Esophagus squamous epithelium (tissue), 5 donors: ENCODE data around the gene AKAP12. TPM values are rescaled to one million over a fixed set of nuclear protein-coding genes. Genes with fewer than 3 reads are reported as not detected.
"Not testable (repeated sequence)": the region's sequence is repeated elsewhere in the genome, so short reads cannot be mapped to it uniquely, and the experiment has no call there.

Source experiments
- DNase-seq: peaks from one replicate; lab custom pipeline; 2025; lab: John Stamatoyannopoulos, UW
- H3K27ac ChIP-seq, 4 donors: fragments of 200-600 bp; sonication (generic); one replicate each; pipeline ENCODE4 v1.5.1; 2016 to 2019; ENCODE audit warnings: mild to moderate bottlenecking in 1 of 4
- H3K27me3 ChIP-seq, 4 donors: fragments of 200-600 bp; sonication (generic); 1 replicate in 3 of 4; 2 replicates in 1 of 4; pipeline versions ENCODE4 v1.5.1 to v1.6.0; 2017 to 2021; ENCODE audit warnings: antibody characterized with exemption in 1 of 4
- H3K36me3 ChIP-seq, 3 donors: fragments of 200-600 bp; sonication (generic); one replicate each; pipeline ENCODE4 v1.5.1; 2016 to 2019
- H3K4me1 ChIP-seq, 3 donors: fragments of 200-600 bp; sonication (generic); one replicate each; pipeline ENCODE4 v1.5.1; 2017 to 2019
- H3K4me3 ChIP-seq, 4 donors: fragments of 200-600 bp; sonication (generic); 1 replicate in 3 of 4; 2 replicates in 1 of 4; pipeline ENCODE4 v1.5.1; 2016 to 2019; ENCODE audit warnings: mild to moderate bottlenecking in 2 of 4, moderate library complexity in 1 of 4
- H3K9me3 ChIP-seq, 3 donors: fragments of 200-600 bp; sonication (generic); one replicate each; pipeline ENCODE4 v1.5.1; 2016 to 2019
- POLR2A ChIP-seq, 4 donors: fragments of 450-650 bp; IDR thresholded peaks; one replicate each; pipeline ENCODE4 v1.6.1; 2017; ENCODE audit warnings: antibody characterized with exemption in 4 of 4, mild to moderate bottlenecking in 4 of 4, moderate library complexity in 3 of 4
- whole genome bisulfite sequencing, 2 donors: methylation state at CpG; one replicate each; pipeline ENCODE4 v1.1.5; 2018; 5-methylcytosine and 5-hydroxymethylcytosine counted together
- intact Hi-C: fragments of 100-400 bp; cut with DNase I; formaldehyde crosslinking; loops from one replicate; pipeline ENCODE4 v1.15.0; 2022
- total RNA-seq, 4 donors: library from RNA; depleted of rRNA; stranded (reverse); fragments of >200 nt; gene quantifications; one replicate each; pipeline ENCODE4 v1.1.0, GENCODE V29; 2016
- TF ChIP-seq, protein P1 (sequence below), 6 experiments: fragments of 450-650 bp in 4 of 6; fragments of 200-600 bp in 2 of 6; sonication (generic) in 2 of 6; IDR thresholded peaks; one replicate each; pipeline ENCODE4 v1.5.1; 2016 to 2019; ENCODE audit warnings: antibody characterized with exemption in 6 of 6, mild to moderate bottlenecking in 4 of 6, moderate library complexity in 4 of 6
- donor health status: DM: yes; HTN: yes; CAD: no.

Gene AKAP12
- total RNA-seq, 4 donors from 2014 or later = 1.7 to 66.6 (median 11.4) TPM

DNA sequence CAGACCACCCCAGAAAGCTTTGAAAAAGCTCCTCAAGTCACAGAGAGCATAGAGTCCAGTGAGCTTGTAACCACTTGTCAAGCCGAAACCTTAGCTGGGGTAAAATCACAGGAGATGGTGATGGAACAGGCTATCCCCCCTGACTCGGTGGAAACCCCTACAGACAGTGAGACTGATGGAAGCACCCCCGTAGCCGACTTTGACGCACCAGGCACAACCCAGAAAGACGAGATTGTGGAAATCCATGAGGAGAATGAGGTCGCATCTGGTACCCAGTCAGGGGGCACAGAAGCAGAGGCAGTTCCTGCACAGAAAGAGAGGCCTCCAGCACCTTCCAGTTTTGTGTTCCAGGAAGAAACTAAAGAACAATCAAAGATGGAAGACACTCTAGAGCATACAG lies 112.0 kb downstream of the AKAP12 start:
- H3K27me3 ChIP-seq = no peaks in the 10 kb centered on the region
- DNase-seq = no peak
- WGBS, 2 donors = 87 to 94% methylated on average over 7 of the region's 7 CpGs

DNA sequence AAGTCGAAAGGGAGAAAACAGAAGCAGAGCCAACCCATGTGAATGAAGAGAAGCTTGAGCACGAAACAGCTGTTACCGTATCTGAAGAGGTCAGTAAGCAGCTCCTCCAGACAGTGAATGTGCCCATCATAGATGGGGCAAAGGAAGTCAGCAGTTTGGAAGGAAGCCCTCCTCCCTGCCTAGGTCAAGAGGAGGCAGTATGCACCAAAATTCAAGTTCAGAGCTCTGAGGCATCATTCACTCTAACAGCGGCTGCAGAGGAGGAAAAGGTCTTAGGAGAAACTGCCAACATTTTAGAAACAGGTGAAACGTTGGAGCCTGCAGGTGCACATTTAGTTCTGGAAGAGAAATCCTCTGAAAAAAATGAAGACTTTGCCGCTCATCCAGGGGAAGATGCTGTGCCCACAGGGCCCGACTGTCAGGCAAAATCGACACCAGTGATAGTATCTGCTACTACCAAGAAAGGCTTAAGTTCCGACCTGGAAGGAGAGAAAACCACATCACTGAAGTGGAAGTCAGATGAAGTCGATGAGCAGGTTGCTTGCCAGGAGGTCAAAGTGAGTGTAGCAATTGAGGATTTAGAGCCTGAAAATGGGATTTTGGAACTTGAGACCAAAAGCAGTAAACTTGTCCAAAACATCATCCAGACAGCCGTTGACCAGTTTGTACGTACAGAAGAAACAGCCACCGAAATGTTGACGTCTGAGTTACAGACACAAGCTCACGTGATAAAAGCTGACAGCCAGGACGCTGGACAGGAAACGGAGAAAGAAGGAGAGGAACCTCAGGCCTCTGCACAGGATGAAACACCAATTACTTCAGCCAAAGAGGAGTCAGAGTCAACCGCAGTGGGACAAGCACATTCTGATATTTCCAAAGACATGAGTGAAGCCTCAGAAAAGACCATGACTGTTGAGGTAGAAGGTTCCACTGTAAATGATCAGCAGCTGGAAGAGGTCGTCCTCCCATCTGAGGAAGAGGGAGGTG lies 112.9 kb downstream of the AKAP12 start:
- WGBS, 2 donors = 77 to 85% methylated on average over 19 of the region's 19 CpGs
- H3K36me3 ChIP-seq = peaks cover 0 to 6% (median 0%) of the 10 kb centered on the region in 3 donors

More for the DNA sequence above, 112.0 kb downstream of the AKAP12 start:
- Histone ChIP-seq H3K4me1 (peaks cover 0 to 6% (median 0%) of the 10 kb centered on the region in 3 donors), H3K9me3 (no peaks in the 10 kb centered on the region), H3K4me3 (no peak overlapping the region), H3K27ac (no peak overlapping the region), H3K36me3 (peaks cover 0 to 6% (median 0%) of the 10 kb centered on the region in 3 donors)
- TF ChIP-seq, protein P1, sequence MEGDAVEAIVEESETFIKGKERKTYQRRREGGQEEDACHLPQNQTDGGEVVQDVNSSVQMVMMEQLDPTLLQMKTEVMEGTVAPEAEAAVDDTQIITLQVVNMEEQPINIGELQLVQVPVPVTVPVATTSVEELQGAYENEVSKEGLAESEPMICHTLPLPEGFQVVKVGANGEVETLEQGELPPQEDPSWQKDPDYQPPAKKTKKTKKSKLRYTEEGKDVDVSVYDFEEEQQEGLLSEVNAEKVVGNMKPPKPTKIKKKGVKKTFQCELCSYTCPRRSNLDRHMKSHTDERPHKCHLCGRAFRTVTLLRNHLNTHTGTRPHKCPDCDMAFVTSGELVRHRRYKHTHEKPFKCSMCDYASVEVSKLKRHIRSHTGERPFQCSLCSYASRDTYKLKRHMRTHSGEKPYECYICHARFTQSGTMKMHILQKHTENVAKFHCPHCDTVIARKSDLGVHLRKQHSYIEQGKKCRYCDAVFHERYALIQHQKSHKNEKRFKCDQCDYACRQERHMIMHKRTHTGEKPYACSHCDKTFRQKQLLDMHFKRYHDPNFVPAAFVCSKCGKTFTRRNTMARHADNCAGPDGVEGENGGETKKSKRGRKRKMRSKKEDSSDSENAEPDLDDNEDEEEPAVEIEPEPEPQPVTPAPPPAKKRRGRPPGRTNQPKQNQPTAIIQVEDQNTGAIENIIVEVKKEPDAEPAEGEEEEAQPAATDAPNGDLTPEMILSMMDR (IDR thresholded peaks at IDR 0.05) = no peak
- no peak for TF ChIP-seq POLR2A (IDR thresholded peaks at IDR 0.05)
- intact Hi-C loops = no loop called here

DNA sequence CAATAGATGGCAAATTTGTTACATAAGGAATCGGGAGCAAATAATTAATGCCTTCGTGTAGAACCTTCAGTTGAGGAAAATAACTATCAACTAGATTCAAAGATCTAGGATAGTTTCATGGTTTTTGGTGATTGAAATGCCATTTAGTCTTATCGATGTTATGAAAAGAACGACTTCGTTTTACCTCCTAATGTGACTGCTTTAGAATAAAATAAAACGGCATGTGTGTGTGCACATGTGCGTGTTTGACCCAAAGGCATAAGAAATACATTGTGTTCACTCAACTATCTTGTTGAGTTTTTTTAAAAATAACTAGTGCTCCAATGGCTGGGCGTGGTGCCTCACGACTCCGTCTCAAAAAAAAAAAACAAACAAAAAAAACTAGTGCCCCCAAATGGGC lies 114.0 kb downstream of the AKAP12 start:
- no peak for DNase-seq
- 92 to 93% methylated on average over 10 of the region's 10 CpGs for WGBS, 2 donors
- TF ChIP-seq, protein P1 (IDR thresholded peaks at IDR 0.05) = no peak
- no peak for TF ChIP-seq POLR2A (IDR thresholded peaks at IDR 0.05)

More for the DNA sequence above, 112.9 kb downstream of the AKAP12 start:
- intact Hi-C loops = no loop called here
- peaks cover 0 to 6% (median 0%) of the 10 kb centered on the region in 3 donors for H3K4me1 ChIP-seq
- no peaks in the 10 kb centered on the region for H3K27me3 ChIP-seq
- no peak for DNase-seq
- H3K9me3 ChIP-seq = no peaks in the 10 kb centered on the region
- no peak overlapping the region for H3K4me3 ChIP-seq
- TF ChIP-seq, protein P1 (IDR thresholded peaks at IDR 0.05) = no peak
- TF ChIP-seq POLR2A (IDR thresholded peaks at IDR 0.05) = no peak
- H3K27ac ChIP-seq = no peak overlapping the region

DNA sequence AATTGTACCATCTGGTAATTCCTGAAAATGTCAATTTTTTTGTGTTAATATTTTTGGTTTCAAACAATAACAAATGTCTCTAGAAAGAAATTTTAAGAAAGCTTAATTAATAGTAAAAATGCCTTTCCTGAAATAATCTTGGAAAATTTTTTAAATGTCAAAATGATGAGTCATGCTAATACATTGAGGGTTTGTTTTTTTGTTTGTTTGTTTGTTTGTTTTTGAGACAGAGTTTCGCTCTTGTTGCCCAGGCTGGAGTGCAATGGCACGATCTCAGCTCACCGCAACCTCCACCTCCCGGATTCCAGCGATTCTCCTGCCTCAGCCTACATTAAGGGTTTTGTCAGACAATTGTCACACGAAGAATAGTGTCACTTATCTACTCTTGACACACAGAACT lies 117.2 kb downstream of the AKAP12 start:
- not testable (repeated sequence) for H3K27me3 ChIP-seq

More for the DNA sequence above, 114.0 kb downstream of the AKAP12 start:
- intact Hi-C loops = no loop called here
- no peak overlapping the region for H3K4me3 ChIP-seq
- H3K36me3 ChIP-seq = peaks cover 0 to 5% (median 0%) of the 10 kb centered on the region in 3 donors
- no peak overlapping the region for H3K27ac ChIP-seq
- H3K9me3 ChIP-seq = no peaks in the 10 kb centered on the region
- H3K4me1 ChIP-seq = peaks cover 0 to 6% (median 0%) of the 10 kb centered on the region in 3 donors
- H3K27me3 ChIP-seq = no peaks in the 10 kb centered on the region

DNA sequence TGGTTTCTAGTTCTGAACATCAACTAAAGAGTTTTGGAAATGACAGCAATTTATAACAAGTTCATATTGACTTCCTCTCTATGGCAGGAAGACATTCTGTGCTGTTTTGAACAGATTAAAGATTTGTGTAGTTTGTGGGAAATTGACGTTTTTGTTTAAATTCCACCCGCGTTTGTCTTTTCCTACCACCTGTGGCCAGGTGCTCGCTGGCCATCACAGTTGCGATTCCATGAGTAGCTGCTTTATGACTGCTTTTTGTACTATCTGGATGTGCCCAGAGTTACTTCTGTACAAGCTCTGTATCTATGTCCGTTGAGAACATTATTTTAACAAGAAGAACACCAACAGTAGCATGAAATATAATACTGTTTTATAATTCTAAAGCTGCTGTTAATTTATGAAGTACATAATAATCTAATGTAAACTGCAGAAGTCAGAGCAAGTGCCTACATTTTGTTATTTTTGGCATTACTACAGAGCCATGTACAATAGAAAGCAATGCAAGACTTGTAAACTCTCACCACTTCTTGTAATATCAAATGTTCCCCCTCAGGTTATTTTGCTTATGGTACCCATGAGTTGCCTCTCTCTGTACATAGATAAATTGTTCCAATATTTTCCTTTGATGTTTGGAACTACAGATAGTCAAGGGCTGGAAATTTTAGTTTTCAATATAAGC lies 118.1 kb downstream of the AKAP12 start:
- Histone ChIP-seq H3K36me3 (peaks cover 0 to 25% (median 0%) of the 10 kb centered on the region in 3 donors), H3K27me3 (no peaks in the 10 kb centered on the region), H3K4me3 (no peak overlapping the region), H3K9me3 (no peaks in the 10 kb centered on the region), H3K4me1 (peaks cover 0 to 6% (median 0%) of the 10 kb centered on the region in 3 donors), H3K27ac (no peak overlapping the region)
- intact Hi-C loops = no loop called here
- TF ChIP-seq, protein P1 (IDR thresholded peaks at IDR 0.05) = no peak
- TF ChIP-seq POLR2A (IDR thresholded peaks at IDR 0.05) = no peak
- WGBS, 2 donors = 37 to 61% methylated on average over 6 of the region's 6 CpGs
- DNase-seq = no peak

More for the DNA sequence above, 117.2 kb downstream of the AKAP12 start:
- DNase-seq, H3K9me3 ChIP-seq, H3K4me1 ChIP-seq, intact Hi-C loops, H3K4me3 ChIP-seq: not testable (repeated sequence)
- WGBS, 2 donors = 87 to 93% methylated on average over 6 of the region's 6 CpGs
- peaks cover 0 to 16% (median 0%) of the 10 kb centered on the region in 3 donors for H3K36me3 ChIP-seq
- peak overlapping the region in 1 of 4 donors; percentile 17 for H3K27ac ChIP-seq
